Urinary bladder (tissue), 4 donors: Measurements from ENCODE around the gene DCAF6. TPM values are rescaled to one million over a fixed set of nuclear protein-coding genes. Genes with fewer than 3 reads are reported as not detected.

Experiments used
- DNase-seq: peaks from one replicate; pipeline ENCODE4 v3.0.0-alpha.2; 2015; ENCODE audit errors: extremely low spot score
- H3K27ac ChIP-seq: one replicate; pipeline ENCODE4 v1.5.1; 2013; ENCODE audit warnings: low read depth, mild to moderate bottlenecking, moderate library complexity
- H3K36me3 ChIP-seq: one replicate; pipeline ENCODE4 v1.6.1; 2013; ENCODE audit warnings: mild to moderate bottlenecking, moderate library complexity; ENCODE audit not compliant: insufficient read depth
- H3K4me1 ChIP-seq: one replicate; pipeline ENCODE4 v1.6.1; 2013; ENCODE audit warnings: mild to moderate bottlenecking, moderate library complexity; ENCODE audit not compliant: insufficient read depth
- H3K4me3 ChIP-seq: one replicate; pipeline ENCODE4 v1.5.1; 2013; ENCODE audit warnings: low read depth, low read length
- WGBS: extraction: QIAGEN DNeasy Blood & Tissue Kit; methylation state at CpG from one replicate; pipeline ENCODE4 v1.1.7; 2013; 5-methylcytosine and 5-hydroxymethylcytosine counted together
- polyA plus RNA-seq: library from polyadenylated mRNA; stranded (reverse); fragments of 200-250 nt; gene quantifications from one replicate; pipeline ENCODE4 v1.2.3, GENCODE V29; 2013
- total RNA-seq: library from RNA; depleted of rRNA; stranded (reverse); fragments of >200 nt; gene quantifications from one replicate; pipeline ENCODE4 v1.2.3, GENCODE V29; 2014
- donor health status: healthy with polysubstance abuse.
- donor health status: healthy.

The DCAF6 gene
- total and polyA plus RNA-seq, 2 donors, result 39.3 to 114 TPM

- H3K36me3 ChIP-seq, result peaks cover 2% of the 10 kb centered on the region
- DNase-seq, result no peak
- WGBS, result 96% methylated on average over 3 of the region's 3 CpGs
- no peak overlapping the region for H3K27ac ChIP-seq
- no peaks in the 10 kb centered on the region for H3K4me1 ChIP-seq
- H3K4me3 ChIP-seq, result no peak overlapping the region
Measured at GRCh38 chr1:167996266-167996665, 59.8 kb downstream of the DCAF6 start.

GRCh38 chr1:167997037-167997575, 60.6 kb downstream of the DCAF6 start:
- H3K36me3 ChIP-seq, result peaks cover 2% of the 10 kb centered on the region
- no peak overlapping the region for H3K4me3 ChIP-seq
- no peak overlapping the region for H3K27ac ChIP-seq
- WGBS, result 84% methylated on average over 3 of the region's 3 CpGs
- no peak for DNase-seq
- no peaks in the 10 kb centered on the region for H3K4me1 ChIP-seq

GRCh38 chr1:167999877-168000276, 63.4 kb downstream of the DCAF6 start:
- Histone ChIP-seq H3K27ac (no peak overlapping the region), H3K36me3 (peaks cover 2% of the 10 kb centered on the region), H3K4me1 (no peaks in the 10 kb centered on the region), H3K4me3 (no peak overlapping the region)
- 57% methylated on average over 3 of the region's 3 CpGs for WGBS
- no peak for DNase-seq

- 47% methylated on average over 3 of the region's 3 CpGs for WGBS
- no peak overlapping the region for H3K27ac ChIP-seq
- DNase-seq, result no peak
- H3K4me1 ChIP-seq, result no peaks in the 10 kb centered on the region
- H3K4me3 ChIP-seq, result no peak overlapping the region
- H3K36me3 ChIP-seq, result peaks cover 2% of the 10 kb centered on the region
Measured at GRCh38 chr1:168000656-168001055, 64.2 kb downstream of the DCAF6 start.

- DNase-seq, result no peak
- peaks cover 2% of the 10 kb centered on the region for H3K36me3 ChIP-seq
- WGBS, result 95% methylated on average over 1 of the region's 1 CpG
Measured at GRCh38 chr1:168001213-168001612, 64.7 kb downstream of the DCAF6 start.

GRCh38 chr1:168004531-168004930, 68.0 kb downstream of the DCAF6 start:
- Histone ChIP-seq H3K27ac (no peak overlapping the region), H3K4me3 (no peak overlapping the region), H3K36me3 (peaks cover 4% of the 10 kb centered on the region), H3K4me1 (no peaks in the 10 kb centered on the region)
- WGBS, result 88% methylated on average over 2 of the region's 2 CpGs
- no peak for DNase-seq

More at GRCh38 chr1:168001213-168001612, 64.7 kb downstream of the DCAF6 start:
- H3K4me1 ChIP-seq, result no peaks in the 10 kb centered on the region
- H3K4me3 ChIP-seq, result no peak overlapping the region
- no peak overlapping the region for H3K27ac ChIP-seq

- no peaks in the 10 kb centered on the region for H3K4me1 ChIP-seq
- DNase-seq, result no peak
- H3K36me3 ChIP-seq, result peaks cover 4% of the 10 kb centered on the region
- H3K4me3 ChIP-seq, result no peak overlapping the region
- H3K27ac ChIP-seq, result no peak overlapping the region
Measured at GRCh38 chr1:168005529-168005928, 69.0 kb downstream of the DCAF6 start.

GRCh38 chr1:168007691-168008090, 71.2 kb downstream of the DCAF6 start:
- H3K4me1 ChIP-seq, result no peaks in the 10 kb centered on the region
- H3K4me3 ChIP-seq, result no peak overlapping the region
- peaks cover 4% of the 10 kb centered on the region for H3K36me3 ChIP-seq
- H3K27ac ChIP-seq, result no peak overlapping the region
- DNase-seq, result no peak
- 83% methylated on average over 1 of the region's 1 CpG for WGBS

GRCh38 chr1:168008595-168008994, 72.1 kb downstream of the DCAF6 start:
- 89% methylated on average over 5 of the region's 5 CpGs for WGBS
- DNase-seq, result no peak
- Histone ChIP-seq H3K36me3 (peaks cover 4% of the 10 kb centered on the region), H3K4me3 (no peak overlapping the region), H3K4me1 (no peaks in the 10 kb centered on the region), H3K27ac (no peak overlapping the region)

- DNase-seq, result no peak
- no peaks in the 10 kb centered on the region for H3K4me1 ChIP-seq
- H3K36me3 ChIP-seq, result peaks cover 4% of the 10 kb centered on the region
- no peak overlapping the region for H3K4me3 ChIP-seq
- no peak overlapping the region for H3K27ac ChIP-seq
Measured at GRCh38 chr1:168009322-168009721, 72.8 kb downstream of the DCAF6 start.

GRCh38 chr1:168019407-168019806, 82.9 kb downstream of the DCAF6 start:
- WGBS, result 94% methylated on average over 1 of the region's 1 CpG
- Histone ChIP-seq H3K27ac (no peak overlapping the region), H3K36me3 (peaks cover 3% of the 10 kb centered on the region), H3K4me3 (no peak overlapping the region), H3K4me1 (no peaks in the 10 kb centered on the region)
- no peak for DNase-seq

- WGBS, result 93% methylated on average over 5 of the region's 5 CpGs
- Histone ChIP-seq H3K27ac (no peak overlapping the region), H3K4me3 (no peak overlapping the region), H3K36me3 (peaks cover 1% of the 10 kb centered on the region), H3K4me1 (no peaks in the 10 kb centered on the region)
- DNase-seq, result no peak
Measured at GRCh38 chr1:168031198-168031597, 94.7 kb downstream of the DCAF6 start.

- Histone ChIP-seq H3K4me1 (no peaks in the 10 kb centered on the region), H3K4me3 (no peak overlapping the region), H3K36me3 (peaks cover 1% of the 10 kb centered on the region), H3K27ac (no peak overlapping the region)
- 86% methylated on average over 4 of the region's 4 CpGs for WGBS
- no peak for DNase-seq
Measured at GRCh38 chr1:168031627-168032026, 95.1 kb downstream of the DCAF6 start.

GRCh38 chr1:168032029-168032428, 95.5 kb downstream of the DCAF6 start:
- 78% methylated on average over 1 of the region's 1 CpG for WGBS
- Histone ChIP-seq H3K27ac (no peak overlapping the region), H3K36me3 (peaks cover 1% of the 10 kb centered on the region), H3K4me3 (no peak overlapping the region), H3K4me1 (no peaks in the 10 kb centered on the region)
- no peak for DNase-seq

GRCh38 chr1:168035345-168035744, 98.9 kb downstream of the DCAF6 start:
- H3K4me1 ChIP-seq, result no peaks in the 10 kb centered on the region
- no peak overlapping the region for H3K4me3 ChIP-seq
- no peak overlapping the region for H3K27ac ChIP-seq
- peaks cover 1% of the 10 kb centered on the region for H3K36me3 ChIP-seq
- no peak for DNase-seq
- 92% methylated on average over 5 of the region's 5 CpGs for WGBS
